Transverse colon (tissue), 3 donors: ENCODE results near the gene HSPA6.
"Not testable (repeated sequence)": the region's sequence is repeated elsewhere in the genome, so short reads cannot be mapped to it uniquely, and the experiment has no call there.

Source experiments
- CTCF ChIP-seq, 5 experiments: fragments of 200-600 bp in 3 of 5; fragments of 450-650 bp in 2 of 5; sonication (generic) in 3 of 5; IDR thresholded peaks; 1 replicate in 2 of 5; 2 replicates in 3 of 5; pipeline ENCODE4 v1.5.1; 2016 to 2017; ENCODE audit warnings: antibody characterized with exemption in 5 of 5, inconsistent platforms in 3 of 5, mild to moderate bottlenecking in 2 of 5, moderate library complexity in 1 of 5
- EP300 ChIP-seq: sonication (generic); formaldehyde crosslinking; IDR thresholded peaks from one replicate; pipeline ENCODE4 v1.6.1; 2017; ENCODE audit warnings: antibody characterized with exemption, low read depth

- not testable (repeated sequence) for TF ChIP-seq CTCF (IDR thresholded peaks at IDR 0.05); EP300
Observed at GRCh38 chr1:161548749-161549406, 24.5 kb downstream of the HSPA6 start.
